K562 (cell line): ENCODE measurements around the gene DNAAF2. TPM values are rescaled to one million over a fixed set of nuclear protein-coding genes. Genes with fewer than 3 reads are reported as not detected.
A peak's percentile ranks its signal among the peaks of the same experiment; 100 is the strongest.

Experiments
- CBFA2T3 ChIP-seq: fragments of 450-650 bp; IDR thresholded peaks from 2 replicates; pipeline ENCODE4 v1.6.1; 2017
- CCAR2 ChIP-seq: fragments of 200-400 bp; formaldehyde crosslinking; IDR thresholded peaks from 2 replicates; pipeline ENCODE4 v1.6.1; 2017; ENCODE audit warnings: mild to moderate bottlenecking, low read depth, low read length
- FOSL1 ChIP-seq: fragments of 200-800 bp; sonication (Bioruptor generic); conservative IDR thresholded peaks from 2 replicates; pipeline ENCODE4 v1.6.1; 2016; ENCODE audit warnings: missing genetic modification characterization, missing compliant biosample characterization
- MTA1 ChIP-seq: fragments of 450-650 bp; IDR thresholded peaks from 2 replicates; pipeline ENCODE4 v1.6.1; 2017; ENCODE audit warnings: borderline replicate concordance
- NFE2 ChIP-seq: IDR thresholded peaks from 2 replicates; pipeline ENCODE4 v1.6.1; 2014; ENCODE audit warnings: antibody characterized with exemption, low read depth
- PTBP1 ChIP-seq: fragments of 200-400 bp; formaldehyde crosslinking; IDR thresholded peaks from 2 replicates; pipeline ENCODE4 v1.6.1; 2017; ENCODE audit warnings: low read depth, low read length
- TFAM ChIP-seq: fragments of 250-450 bp; sonication (Bioruptor Pico); conservative IDR thresholded peaks from 2 replicates; pipeline ENCODE4 v1.5.0; 2021; ENCODE audit warnings: mild to moderate bottlenecking, moderate library complexity
- ZFX ChIP-seq: sonication (generic); formaldehyde crosslinking; IDR thresholded peaks from 2 replicates; pipeline ENCODE4 v1.8.0; 2022; ENCODE audit warnings: mild to moderate bottlenecking, missing genetic modification reagents, moderate library complexity
- ZNF212 ChIP-seq: fragments of 450-650 bp; formaldehyde crosslinking; IDR thresholded peaks from 2 replicates; pipeline ENCODE4 v1.4.0; 2020; ENCODE audit warnings: mild to moderate bottlenecking
- ZNF785 ChIP-seq: fragments of 250-450 bp; sonication (Bioruptor Pico); IDR thresholded peaks from 2 replicates; pipeline ENCODE4 v1.4.0; 2020; ENCODE audit warnings: mild to moderate bottlenecking
- polyA plus RNA-seq, 8 experiments: library from polyadenylated mRNA; depleted of rRNA in 4 of 8; stranded (reverse) in 5 of 8; unstranded in 3 of 8; fragments of >200 nt; fragmentation: Nextera tagmentation in 2 of 8; fragmentation: Illumina TruSeq in 1 of 8; extraction: Ambion mirVana in 2 of 8; extraction: Trizol in 1 of 8; gene quantifications; 2 replicates each; pipeline versions ENCODE4 v1.2.1 to v1.2.3, GENCODE V29; 2011 to 2014; ENCODE audit warnings: inconsistent platforms in 1 of 8, missing spikeins in 1 of 8
- total RNA-seq, 7 experiments: library from RNA; depleted of rRNA in 6 of 7; stranded (reverse); fragments of >200 nt in 6 of 7; fragmentation: Illumina TruSeq in 2 of 7; extraction: Trizol in 2 of 7; gene quantifications; 2 replicates each; pipeline versions ENCODE4 v1.2.1 to v1.2.3, GENCODE V29; 2011 to 2021; ENCODE audit warnings: low replicate concordance in 1 of 7
- TF ChIP-seq, protein P1 (sequence below): fragments of 450-650 bp; IDR thresholded peaks from 2 replicates; pipeline ENCODE4 v1.6.1; 2017; ENCODE audit warnings: antibody characterized with exemption
- TF ChIP-seq, protein P2 (sequence below), 3 experiments: fragments of 200-800 bp in 1 of 3; fragments of 250-450 bp in 1 of 3; fragments of 450-650 bp in 1 of 3; sonication (Bioruptor Pico) in 1 of 3; sonication (Bioruptor generic) in 1 of 3; formaldehyde crosslinking in 1 of 3; IDR thresholded peaks; 2 replicates each; pipeline versions ENCODE4 v1.6.1 to v1.8.0; 2016 to 2022; ENCODE audit warnings: mild to moderate bottlenecking in 2 of 3, missing genetic modification characterization in 2 of 3, missing compliant biosample characterization in 1 of 3, moderate library complexity in 1 of 3
- TF ChIP-seq, protein P3 (sequence below): fragments of 250-450 bp; sonication (Bioruptor Pico); IDR thresholded peaks from 2 replicates; pipeline ENCODE4 v1.8.0; 2021; ENCODE audit warnings: borderline replicate concordance, mild to moderate bottlenecking, moderate library complexity; ENCODE audit not compliant: poor library complexity, severe bottlenecking
- TF ChIP-seq, protein P4 (sequence below): fragments of 150-350 bp; IDR thresholded peaks from 2 replicates; pipeline ENCODE4 v1.6.1; 2014; ENCODE audit warnings: low read depth, mild to moderate bottlenecking, low read length, borderline replicate concordance
- TF ChIP-seq, protein P5 (sequence below): IDR thresholded peaks from 2 replicates; pipeline ENCODE4 v1.6.1; 2014; ENCODE audit warnings: antibody characterized with exemption

The DNAAF2 gene
- total and polyA plus RNA-seq, 9 of the 15 experiments (the other 6 are each of a cell fraction or from before 2014, with no cell fraction given), result 2.4 to 14.6 (median 11.1) TPM

DNA sequence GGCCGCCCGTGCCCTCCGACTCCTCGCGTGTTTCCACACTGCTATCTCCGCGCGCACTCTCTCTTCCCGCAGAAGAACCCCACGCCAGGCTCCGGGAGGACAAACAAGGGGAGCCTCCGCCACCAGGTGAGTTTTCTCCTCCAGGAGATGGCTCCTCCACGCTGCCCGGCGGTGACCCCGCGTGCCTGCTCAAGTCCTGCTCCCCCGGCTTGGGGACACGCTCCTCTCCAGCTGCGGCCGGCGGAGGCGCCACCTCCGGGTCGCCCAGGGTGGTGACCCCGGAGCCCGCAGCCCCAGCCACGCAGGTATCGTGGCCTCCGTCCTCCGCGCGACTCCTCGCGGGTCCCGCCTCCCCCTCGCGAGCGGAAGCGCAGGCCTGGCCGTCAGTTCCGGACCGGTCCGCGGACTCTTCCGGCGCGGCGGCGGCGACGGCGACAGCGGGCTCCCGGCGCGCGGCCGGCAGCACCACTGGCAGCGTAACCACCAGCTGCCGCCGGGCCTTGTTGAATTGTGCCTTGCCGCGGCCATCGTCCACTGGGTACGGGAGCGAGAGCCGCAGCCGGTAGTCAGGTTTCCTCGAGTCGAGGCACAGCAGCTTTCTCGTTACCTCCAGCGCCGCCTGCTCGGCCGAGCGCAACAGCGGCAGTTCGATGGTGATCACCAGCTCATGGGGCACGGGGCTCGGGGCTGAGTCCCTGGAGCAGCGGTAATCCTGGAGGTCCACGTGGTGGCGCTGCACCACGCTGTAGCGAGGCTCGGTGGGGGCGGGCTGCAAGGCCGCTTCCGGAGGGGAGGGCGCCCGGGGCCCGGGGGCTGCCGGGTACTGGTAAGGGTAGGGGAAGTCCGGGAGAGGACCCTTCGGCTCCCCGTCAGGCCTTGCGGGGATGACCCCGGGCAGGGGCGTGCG, 1.2 kb downstream of the DNAAF2 start (continued):
- TF ChIP-seq, protein P1, sequence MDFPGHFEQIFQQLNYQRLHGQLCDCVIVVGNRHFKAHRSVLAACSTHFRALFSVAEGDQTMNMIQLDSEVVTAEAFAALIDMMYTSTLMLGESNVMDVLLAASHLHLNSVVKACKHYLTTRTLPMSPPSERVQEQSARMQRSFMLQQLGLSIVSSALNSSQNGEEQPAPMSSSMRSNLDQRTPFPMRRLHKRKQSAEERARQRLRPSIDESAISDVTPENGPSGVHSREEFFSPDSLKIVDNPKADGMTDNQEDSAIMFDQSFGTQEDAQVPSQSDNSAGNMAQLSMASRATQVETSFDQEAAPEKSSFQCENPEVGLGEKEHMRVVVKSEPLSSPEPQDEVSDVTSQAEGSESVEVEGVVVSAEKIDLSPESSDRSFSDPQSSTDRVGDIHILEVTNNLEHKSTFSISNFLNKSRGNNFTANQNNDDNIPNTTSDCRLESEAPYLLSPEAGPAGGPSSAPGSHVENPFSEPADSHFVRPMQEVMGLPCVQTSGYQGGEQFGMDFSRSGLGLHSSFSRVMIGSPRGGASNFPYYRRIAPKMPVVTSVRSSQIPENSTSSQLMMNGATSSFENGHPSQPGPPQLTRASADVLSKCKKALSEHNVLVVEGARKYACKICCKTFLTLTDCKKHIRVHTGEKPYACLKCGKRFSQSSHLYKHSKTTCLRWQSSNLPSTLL, result no peak
- TF ChIP-seq CBFA2T3 (no peak), PTBP1 (no peak), NFE2 (no peak), ZFX (CRISPR knock-in tag) (peak; percentile 81), ZNF785 (no peak), CCAR2 (no peak), TFAM (CRISPR knock-in tag) (no peak), ZNF212 (CRISPR knock-in tag) (no peak), FOSL1 (tag) (0 out of 2 replicates have a peak, but pooled peaks have one; percentile 9), MTA1 (no peak)
- TF ChIP-seq, protein P2, sequence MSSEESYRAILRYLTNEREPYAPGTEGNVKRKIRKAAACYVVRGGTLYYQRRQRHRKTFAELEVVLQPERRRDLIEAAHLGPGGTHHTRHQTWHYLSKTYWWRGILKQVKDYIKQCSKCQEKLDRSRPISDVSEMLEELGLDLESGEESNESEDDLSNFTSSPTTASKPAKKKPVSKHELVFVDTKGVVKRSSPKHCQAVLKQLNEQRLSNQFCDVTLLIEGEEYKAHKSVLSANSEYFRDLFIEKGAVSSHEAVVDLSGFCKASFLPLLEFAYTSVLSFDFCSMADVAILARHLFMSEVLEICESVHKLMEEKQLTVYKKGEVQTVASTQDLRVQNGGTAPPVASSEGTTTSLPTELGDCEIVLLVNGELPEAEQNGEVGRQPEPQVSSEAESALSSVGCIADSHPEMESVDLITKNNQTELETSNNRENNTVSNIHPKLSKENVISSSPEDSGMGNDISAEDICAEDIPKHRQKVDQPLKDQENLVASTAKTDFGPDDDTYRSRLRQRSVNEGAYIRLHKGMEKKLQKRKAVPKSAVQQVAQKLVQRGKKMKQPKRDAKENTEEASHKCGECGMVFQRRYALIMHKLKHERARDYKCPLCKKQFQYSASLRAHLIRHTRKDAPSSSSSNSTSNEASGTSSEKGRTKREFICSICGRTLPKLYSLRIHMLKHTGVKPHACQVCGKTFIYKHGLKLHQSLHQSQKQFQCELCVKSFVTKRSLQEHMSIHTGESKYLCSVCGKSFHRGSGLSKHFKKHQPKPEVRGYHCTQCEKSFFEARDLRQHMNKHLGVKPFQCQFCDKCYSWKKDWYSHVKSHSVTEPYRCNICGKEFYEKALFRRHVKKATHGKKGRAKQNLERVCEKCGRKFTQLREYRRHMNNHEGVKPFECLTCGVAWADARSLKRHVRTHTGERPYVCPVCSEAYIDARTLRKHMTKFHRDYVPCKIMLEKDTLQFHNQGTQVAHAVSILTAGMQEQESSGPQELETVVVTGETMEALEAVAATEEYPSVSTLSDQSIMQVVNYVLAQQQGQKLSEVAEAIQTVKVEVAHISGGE (CRISPR knock-in tag; IDR thresholded peaks at IDR 0.05), result peak in 1 of 3 experiments; percentile 87; a peak in 2 of 6 replicates
- TF ChIP-seq, protein P3, sequence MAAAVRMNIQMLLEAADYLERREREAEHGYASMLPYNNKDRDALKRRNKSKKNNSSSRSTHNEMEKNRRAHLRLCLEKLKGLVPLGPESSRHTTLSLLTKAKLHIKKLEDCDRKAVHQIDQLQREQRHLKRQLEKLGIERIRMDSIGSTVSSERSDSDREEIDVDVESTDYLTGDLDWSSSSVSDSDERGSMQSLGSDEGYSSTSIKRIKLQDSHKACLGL, result no peak
- TF ChIP-seq, protein P4, sequence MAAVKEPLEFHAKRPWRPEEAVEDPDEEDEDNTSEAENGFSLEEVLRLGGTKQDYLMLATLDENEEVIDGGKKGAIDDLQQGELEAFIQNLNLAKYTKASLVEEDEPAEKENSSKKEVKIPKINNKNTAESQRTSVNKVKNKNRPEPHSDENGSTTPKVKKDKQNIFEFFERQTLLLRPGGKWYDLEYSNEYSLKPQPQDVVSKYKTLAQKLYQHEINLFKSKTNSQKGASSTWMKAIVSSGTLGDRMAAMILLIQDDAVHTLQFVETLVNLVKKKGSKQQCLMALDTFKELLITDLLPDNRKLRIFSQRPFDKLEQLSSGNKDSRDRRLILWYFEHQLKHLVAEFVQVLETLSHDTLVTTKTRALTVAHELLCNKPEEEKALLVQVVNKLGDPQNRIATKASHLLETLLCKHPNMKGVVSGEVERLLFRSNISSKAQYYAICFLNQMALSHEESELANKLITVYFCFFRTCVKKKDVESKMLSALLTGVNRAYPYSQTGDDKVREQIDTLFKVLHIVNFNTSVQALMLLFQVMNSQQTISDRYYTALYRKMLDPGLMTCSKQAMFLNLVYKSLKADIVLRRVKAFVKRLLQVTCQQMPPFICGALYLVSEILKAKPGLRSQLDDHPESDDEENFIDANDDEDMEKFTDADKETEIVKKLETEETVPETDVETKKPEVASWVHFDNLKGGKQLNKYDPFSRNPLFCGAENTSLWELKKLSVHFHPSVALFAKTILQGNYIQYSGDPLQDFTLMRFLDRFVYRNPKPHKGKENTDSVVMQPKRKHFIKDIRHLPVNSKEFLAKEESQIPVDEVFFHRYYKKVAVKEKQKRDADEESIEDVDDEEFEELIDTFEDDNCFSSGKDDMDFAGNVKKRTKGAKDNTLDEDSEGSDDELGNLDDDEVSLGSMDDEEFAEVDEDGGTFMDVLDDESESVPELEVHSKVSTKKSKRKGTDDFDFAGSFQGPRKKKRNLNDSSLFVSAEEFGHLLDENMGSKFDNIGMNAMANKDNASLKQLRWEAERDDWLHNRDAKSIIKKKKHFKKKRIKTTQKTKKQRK, result no peak
- TF ChIP-seq, protein P5, sequence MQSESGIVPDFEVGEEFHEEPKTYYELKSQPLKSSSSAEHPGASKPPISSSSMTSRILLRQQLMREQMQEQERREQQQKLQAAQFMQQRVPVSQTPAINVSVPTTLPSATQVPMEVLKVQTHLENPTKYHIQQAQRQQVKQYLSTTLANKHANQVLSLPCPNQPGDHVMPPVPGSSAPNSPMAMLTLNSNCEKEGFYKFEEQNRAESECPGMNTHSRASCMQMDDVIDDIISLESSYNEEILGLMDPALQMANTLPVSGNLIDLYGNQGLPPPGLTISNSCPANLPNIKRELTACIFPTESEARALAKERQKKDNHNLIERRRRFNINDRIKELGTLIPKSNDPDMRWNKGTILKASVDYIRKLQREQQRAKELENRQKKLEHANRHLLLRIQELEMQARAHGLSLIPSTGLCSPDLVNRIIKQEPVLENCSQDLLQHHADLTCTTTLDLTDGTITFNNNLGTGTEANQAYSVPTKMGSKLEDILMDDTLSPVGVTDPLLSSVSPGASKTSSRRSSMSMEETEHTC, result peak; percentile 20; the same call in 1 of the 2 replicates
